H7 (cell line): ENCODE data around the gene EIF4G2. TPM values are rescaled to one million over a fixed set of nuclear protein-coding genes. Genes with fewer than 3 reads are reported as not detected.
"Not testable (repeated sequence)": the region's sequence is repeated elsewhere in the genome, so short reads cannot be mapped to it uniquely, and the experiment has no call there.

ENCODE experiments used
- DNase-seq: peaks from one replicate; pipeline ENCODE4 v3.0.0; 2012
- H3K27me3 ChIP-seq: 2 replicates; pipeline ENCODE4 v1.6.0; 2011; ENCODE audit warnings: mild to moderate bottlenecking, low read length; ENCODE audit not compliant: control insufficient read depth, insufficient read depth
- H3K36me3 ChIP-seq: replicated peaks from 2 replicates; pipeline ENCODE4 v1.5.1; 2011; ENCODE audit warnings: low read length; ENCODE audit not compliant: control insufficient read depth, insufficient read depth
- H3K4me3 ChIP-seq: 2 replicates; pipeline ENCODE4 v1.5.1; 2011; ENCODE audit warnings: low read depth, mild to moderate bottlenecking, control low read depth, low read length, moderate library complexity; ENCODE audit not compliant: insufficient read depth
- total RNA-seq: library from RNA; depleted of rRNA; stranded (reverse); fragments of >200 nt; shearing (Covaris generic); gene quantifications from 2 replicates; pipeline ENCODE4 v1.2.3, GENCODE V29; 2014; rRNA removed

Gene EIF4G2
- total RNA-seq, result 768 and 799 TPM in 2 replicates

DNA sequence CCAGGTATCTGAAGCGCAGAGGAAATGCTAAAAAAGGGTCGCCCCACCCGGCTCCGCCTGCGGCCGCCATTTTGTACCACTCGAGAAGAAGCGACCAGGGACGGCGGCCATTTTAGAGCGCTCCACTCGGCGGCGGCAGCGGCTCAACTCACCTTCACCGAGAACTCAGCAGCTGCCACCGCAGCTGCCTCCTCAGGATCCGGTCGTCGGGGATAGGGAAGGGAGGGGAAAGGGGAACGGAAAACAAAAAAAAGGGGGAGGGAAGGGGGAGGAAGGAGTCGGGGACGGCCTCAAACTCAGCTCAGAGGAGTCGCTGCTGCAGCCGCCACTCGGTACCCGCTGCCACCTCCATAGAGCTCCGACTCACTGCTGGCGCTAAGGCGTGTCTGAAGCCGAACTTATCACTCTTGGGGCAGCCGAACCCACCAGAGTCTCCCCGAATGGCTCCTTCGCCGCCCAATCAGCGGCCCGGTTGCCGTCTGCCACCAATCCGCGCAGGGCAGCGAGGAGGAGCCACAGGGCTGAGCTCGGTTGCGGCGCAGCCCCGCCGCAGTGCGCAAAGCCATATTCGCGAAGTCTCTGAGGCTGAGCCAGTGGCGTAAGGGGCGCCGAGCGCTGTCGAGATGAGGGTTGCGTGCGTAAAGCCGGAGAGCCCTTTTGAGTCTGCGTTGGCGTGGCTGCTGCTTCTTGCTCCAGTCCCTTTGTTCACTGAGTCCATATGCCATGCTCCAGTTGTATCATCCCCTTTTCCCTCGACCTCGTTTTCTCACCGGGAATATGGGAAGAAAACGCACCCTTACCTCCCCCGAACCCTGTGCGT is at the start of gene EIF4G2:
TSS of gene EIF4G2 (minus strand) at position 374 of the 820 bp plus-strand sequence.
- peak; percentile 97 for DNase-seq
- no peaks in the 10 kb centered on the region; the same call in 1 of the 2 replicates for H3K27me3 ChIP-seq
- peaks cover 25% of the 10 kb centered on the region for H3K36me3 ChIP-seq
- peak within 1 kb of the TSS; percentile 98 for H3K4me3 ChIP-seq

DNA sequence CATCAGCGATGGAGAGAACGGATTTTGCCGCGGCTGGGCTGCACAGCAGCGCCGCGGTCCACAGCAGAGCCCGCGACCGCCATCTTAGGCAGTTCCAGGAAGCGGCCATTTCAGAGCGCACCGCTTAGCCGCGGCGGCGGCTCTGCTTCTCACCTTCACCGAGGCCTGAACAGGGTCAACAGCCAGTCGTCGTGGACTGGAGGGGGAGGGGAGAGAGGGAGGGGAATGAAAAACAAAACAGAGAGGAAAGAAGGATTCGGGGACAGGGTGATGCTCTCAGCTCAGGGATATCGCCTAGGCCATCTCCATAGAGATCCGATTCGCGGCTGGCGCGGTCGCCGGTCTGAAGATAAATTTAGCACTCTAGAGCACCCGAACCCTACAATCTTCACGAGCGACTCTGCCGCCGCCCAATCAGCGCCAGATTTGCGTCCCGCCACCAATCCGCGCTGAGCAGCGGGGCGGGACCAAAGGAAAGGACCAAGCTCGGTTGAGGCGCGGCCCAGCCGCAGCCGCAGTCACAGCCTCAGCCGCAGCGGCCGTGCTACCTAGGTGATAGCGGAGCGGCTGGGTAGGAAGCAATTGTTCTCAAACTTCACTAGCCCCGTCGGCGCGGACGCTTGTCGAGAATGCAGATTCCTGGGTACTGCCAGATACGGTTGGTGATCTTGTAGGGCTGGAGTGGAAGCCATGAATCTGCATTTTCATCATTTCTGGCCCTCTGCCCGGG is 49.1 kb upstream of the EIF4G2 start, which contains the start of gene ZBED5:
TSS of gene ZBED5 (minus strand) at position 345 of the 730 bp plus-strand sequence. CDS start 3,108 bp downstream, outside the sequence.
- Histone ChIP-seq H3K27me3 (no peaks in the 10 kb centered on the region), H3K36me3 (peaks cover 19% of the 10 kb centered on the region), H3K4me3 (peak within 1 kb of the TSS; percentile 79)
- peak; percentile 93 for DNase-seq

- H3K4me3 ChIP-seq, result peak overlapping the region; percentile 79
- no peaks in the 10 kb centered on the region for H3K27me3 ChIP-seq
- no peak for DNase-seq
- H3K36me3 ChIP-seq, result peaks cover 21% of the 10 kb centered on the region
Measured at GRCh38 chr11:10857459-10857708, 48.7 kb upstream of the EIF4G2 start.

- H3K27me3 ChIP-seq, result no peaks in the 10 kb centered on the region
- peak; percentile 54 for DNase-seq
- peak overlapping the region; percentile 79 for H3K4me3 ChIP-seq
- peaks cover 21% of the 10 kb centered on the region for H3K36me3 ChIP-seq
Measured at GRCh38 chr11:10856689-10857458, 48.1 kb upstream of the EIF4G2 start.

DNA sequence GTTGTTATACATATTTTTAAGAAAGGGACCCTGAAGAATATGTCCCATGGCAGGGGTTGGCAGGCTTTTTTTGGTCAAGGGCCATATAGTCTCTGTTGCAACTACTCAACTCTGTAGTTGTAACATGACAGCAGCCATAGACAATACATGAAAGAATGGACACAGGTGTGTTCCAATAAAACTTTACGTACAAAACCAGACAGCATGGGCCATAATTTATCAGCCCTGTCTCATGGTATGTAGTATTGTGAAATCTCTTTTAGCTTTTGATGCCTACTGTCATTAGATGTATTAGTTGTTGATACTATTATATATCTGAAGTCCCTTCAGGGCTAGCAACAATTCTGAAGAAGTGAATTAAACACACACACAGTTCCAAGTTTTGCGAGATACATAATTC is 46.6 kb upstream of the EIF4G2 start:
- Histone ChIP-seq H3K27me3 (no peaks in the 10 kb centered on the region), H3K4me3 (no peak overlapping the region), H3K36me3 (peaks cover 21% of the 10 kb centered on the region)
- no peak for DNase-seq

- no peak for DNase-seq
- H3K27me3 ChIP-seq, result no peaks in the 10 kb centered on the region
- H3K4me3 ChIP-seq, result no peak overlapping the region
- H3K36me3 ChIP-seq, result peaks cover 3% of the 10 kb centered on the region; the same call in 1 of the 2 replicates
Measured at GRCh38 chr11:10847960-10848860, 39.5 kb upstream of the EIF4G2 start.

GRCh38 chr11:10846660-10847059 is 37.9 kb upstream of the EIF4G2 start:
- DNase-seq, result no peak
- H3K36me3 ChIP-seq, result no peaks in the 10 kb centered on the region
- H3K4me3 ChIP-seq, result no peak overlapping the region
- H3K27me3 ChIP-seq, result no peaks in the 10 kb centered on the region

DNA sequence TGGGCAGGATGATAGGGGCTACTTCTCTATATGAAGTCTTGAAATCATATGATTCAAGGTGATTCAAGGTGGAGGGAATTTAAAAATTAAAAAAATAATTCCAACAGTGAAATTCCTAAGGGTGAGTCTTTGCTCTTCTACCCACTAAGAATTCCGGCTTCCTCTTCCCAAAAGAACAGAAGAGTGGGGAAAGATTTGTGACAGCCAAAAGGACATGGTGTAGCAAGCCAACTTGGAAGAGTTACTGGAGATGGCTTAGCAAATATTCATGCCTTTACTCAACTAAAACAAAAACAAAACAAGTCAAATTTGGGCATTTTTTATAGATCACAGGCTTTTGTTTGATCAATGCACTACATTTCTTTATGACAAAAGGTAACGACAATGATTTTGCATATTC is 36.9 kb upstream of the EIF4G2 start:
- DNase-seq, result no peak
- no peaks in the 10 kb centered on the region for H3K36me3 ChIP-seq
- H3K27me3 ChIP-seq, result no peaks in the 10 kb centered on the region
- no peak overlapping the region for H3K4me3 ChIP-seq

- Histone ChIP-seq H3K36me3 (no peaks in the 10 kb centered on the region), H3K4me3 (no peak overlapping the region), H3K27me3 (no peaks in the 10 kb centered on the region)
- no peak for DNase-seq
Measured at GRCh38 chr11:10844796-10845195, 36.1 kb upstream of the EIF4G2 start.

- no peak for DNase-seq
- H3K4me3 ChIP-seq, result no peak overlapping the region
- H3K27me3 ChIP-seq, result no peaks in the 10 kb centered on the region
- no peaks in the 10 kb centered on the region for H3K36me3 ChIP-seq
Measured at GRCh38 chr11:10844356-10844755, 35.6 kb upstream of the EIF4G2 start.

- no peak overlapping the region for H3K4me3 ChIP-seq
- H3K36me3 ChIP-seq, result no peaks in the 10 kb centered on the region
- H3K27me3 ChIP-seq, result no peaks in the 10 kb centered on the region
- no peak for DNase-seq
Measured at GRCh38 chr11:10838881-10839280, 30.2 kb upstream of the EIF4G2 start.

- H3K36me3 ChIP-seq, result no peaks in the 10 kb centered on the region
- H3K4me3 ChIP-seq, result no peak overlapping the region
- H3K27me3 ChIP-seq, result no peaks in the 10 kb centered on the region
- no peak for DNase-seq
Measured at GRCh38 chr11:10838083-10838482, 29.4 kb upstream of the EIF4G2 start.

GRCh38 chr11:10836884-10837283 is 28.2 kb upstream of the EIF4G2 start:
- not testable (repeated sequence) for H3K27me3 ChIP-seq, DNase-seq, H3K36me3 ChIP-seq, H3K4me3 ChIP-seq

DNA sequence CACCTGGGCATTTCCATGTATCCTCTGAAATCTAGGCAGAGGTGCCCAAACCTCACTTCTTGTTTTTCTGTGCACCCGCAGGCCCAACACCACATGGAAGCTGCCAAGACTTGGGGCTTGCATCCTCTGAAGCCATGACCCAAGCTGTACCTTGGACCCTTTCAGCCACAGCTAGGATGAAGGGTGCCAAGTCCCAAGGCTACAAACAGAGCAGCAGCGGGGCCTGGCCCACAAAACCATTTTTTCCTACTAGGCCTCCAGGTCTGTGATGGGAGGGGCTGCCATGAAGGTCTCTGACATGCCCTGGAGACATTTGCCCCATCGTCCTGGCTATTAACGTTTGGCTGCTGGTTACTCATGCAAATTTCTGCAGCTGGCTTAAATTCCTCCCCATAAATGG is 20.4 kb upstream of the EIF4G2 start:
- no peak for DNase-seq
- no peaks in the 10 kb centered on the region for H3K36me3 ChIP-seq
- H3K4me3 ChIP-seq, result no peak overlapping the region
- no peaks in the 10 kb centered on the region for H3K27me3 ChIP-seq
